ENCODE measurements around the gene CEP72.

DNA sequence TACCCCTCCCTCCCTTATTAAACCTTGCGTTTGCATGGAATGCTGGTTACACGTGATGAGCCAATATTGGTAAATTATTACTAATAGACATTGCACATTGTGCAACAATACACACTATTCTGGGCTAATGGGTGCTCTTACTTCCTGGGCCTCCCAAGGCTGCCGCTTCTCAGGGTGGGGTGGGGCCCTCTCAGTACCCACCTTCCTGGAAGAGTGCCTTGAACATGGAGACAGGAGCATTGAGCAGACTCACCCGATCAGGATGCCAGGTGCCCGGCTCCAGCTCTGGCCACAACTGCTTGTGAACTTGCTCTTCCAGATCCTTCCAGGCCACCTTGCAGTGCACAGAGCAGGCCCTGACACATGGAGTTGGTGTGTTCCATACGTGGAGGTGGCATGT lies 24.7 kb upstream of the CEP72 start:
- TF ChIP-seq, protein P1, sequence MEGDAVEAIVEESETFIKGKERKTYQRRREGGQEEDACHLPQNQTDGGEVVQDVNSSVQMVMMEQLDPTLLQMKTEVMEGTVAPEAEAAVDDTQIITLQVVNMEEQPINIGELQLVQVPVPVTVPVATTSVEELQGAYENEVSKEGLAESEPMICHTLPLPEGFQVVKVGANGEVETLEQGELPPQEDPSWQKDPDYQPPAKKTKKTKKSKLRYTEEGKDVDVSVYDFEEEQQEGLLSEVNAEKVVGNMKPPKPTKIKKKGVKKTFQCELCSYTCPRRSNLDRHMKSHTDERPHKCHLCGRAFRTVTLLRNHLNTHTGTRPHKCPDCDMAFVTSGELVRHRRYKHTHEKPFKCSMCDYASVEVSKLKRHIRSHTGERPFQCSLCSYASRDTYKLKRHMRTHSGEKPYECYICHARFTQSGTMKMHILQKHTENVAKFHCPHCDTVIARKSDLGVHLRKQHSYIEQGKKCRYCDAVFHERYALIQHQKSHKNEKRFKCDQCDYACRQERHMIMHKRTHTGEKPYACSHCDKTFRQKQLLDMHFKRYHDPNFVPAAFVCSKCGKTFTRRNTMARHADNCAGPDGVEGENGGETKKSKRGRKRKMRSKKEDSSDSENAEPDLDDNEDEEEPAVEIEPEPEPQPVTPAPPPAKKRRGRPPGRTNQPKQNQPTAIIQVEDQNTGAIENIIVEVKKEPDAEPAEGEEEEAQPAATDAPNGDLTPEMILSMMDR (IDR thresholded peaks at IDR 0.05): no peak
- no peak for TF ChIP-seq USF1 (IDR thresholded peaks at IDR 0.05; ENCODE audit: borderline replicate concordance, low read depth)
- TF ChIP-seq MXI1 (IDR thresholded peaks at IDR 0.05; ENCODE audit: low read depth, low read length): no peak
- TF ChIP-seq EZH2phosphoT487 (IDR thresholded peaks at IDR 0.05; ENCODE audit: borderline replicate concordance, low read depth): no peak
- TF ChIP-seq RFX5 (IDR thresholded peaks at IDR 0.05; ENCODE audit: low read length): no peak
- no peak for TF ChIP-seq RCOR1 (IDR thresholded peaks at IDR 0.05; ENCODE audit: low read length)
- no peak for TF ChIP-seq POLR2AphosphoS5 (IDR thresholded peaks at IDR 0.05; ENCODE audit: low read depth, low read length)
- TF ChIP-seq JUND (IDR thresholded peaks at IDR 0.05): no peak
- TF ChIP-seq YY1 (IDR thresholded peaks at IDR 0.05; ENCODE audit: low read depth): no peak
- TF ChIP-seq FOXM1 (IDR thresholded peaks at IDR 0.05; ENCODE audit: low read depth): no peak

All from SK-N-SH (cell line).